Keratinocyte (primary cell): ENCODE results near the gene LEUTX. TPM values are rescaled to one million over a fixed set of nuclear protein-coding genes. Genes with fewer than 3 reads are reported as not detected.

Source experiments
- DNase-seq: peaks from one replicate; pipeline ENCODE4 v3.0.0-alpha.2; 2011; ENCODE audit warnings: low read depth, missing footprints, low spot score
- FAIRE-seq: peaks from 2 replicates; lab custom pipeline; 2011; peaks lifted over from hg19 to GRCh38; lab: Jason Lieb, UNC
- H2AFZ ChIP-seq: 2 replicates; pipeline ENCODE4 v1.6.0; 2012; ENCODE audit warnings: low read length, control low read depth, inconsistent platforms; ENCODE audit not compliant: control insufficient read depth
- H3K27ac ChIP-seq: 2 replicates; pipeline ENCODE4 v1.5.1; 2011; ENCODE audit warnings: low read length; ENCODE audit not compliant: control insufficient read depth, insufficient read depth
- H3K27me3 ChIP-seq: 3 replicates; pipeline ENCODE4 v1.6.0; 2011; ENCODE audit warnings: low read length; ENCODE audit not compliant: control insufficient read depth, insufficient read depth; ENCODE audit errors: extremely low read depth
- H3K36me3 ChIP-seq, 2 experiments: 2 replicates in 1 of 2; 3 replicates in 1 of 2; pipeline ENCODE4 v1.5.1; 2011; ENCODE audit warnings: low read length in 2 of 2, mild to moderate bottlenecking in 1 of 2; ENCODE audit not compliant: control insufficient read depth in 2 of 2, insufficient read depth in 2 of 2; ENCODE audit errors: extremely low read depth in 1 of 2
- H3K4me1 ChIP-seq: 3 replicates; pipeline ENCODE4 v1.5.1; 2011; ENCODE audit warnings: low read length; ENCODE audit not compliant: control insufficient read depth, insufficient read depth; ENCODE audit errors: extremely low read depth
- H3K4me2 ChIP-seq: 3 replicates; pipeline ENCODE4 v1.6.0; 2011; ENCODE audit warnings: low read depth, low read length; ENCODE audit not compliant: control insufficient read depth, insufficient read depth; ENCODE audit errors: extremely low read depth
- H3K4me3 ChIP-seq, 3 experiments: fragments of 200-600 bp in 1 of 3; sonication (generic) in 1 of 3; 2 replicates in 2 of 3; 3 replicates in 1 of 3; pipeline ENCODE4 v1.5.1; 2011 to 2016; ENCODE audit warnings: low read length in 3 of 3, mild to moderate bottlenecking in 3 of 3, control low read depth in 2 of 3, inconsistent platforms in 1 of 3, low read depth in 1 of 3, mixed read lengths in 1 of 3, mixed run types in 1 of 3, moderate library complexity in 1 of 3; ENCODE audit not compliant: control insufficient read depth in 2 of 3, insufficient read depth in 2 of 3; ENCODE audit errors: extremely low read depth in 1 of 3
- H3K79me2 ChIP-seq: 2 replicates; pipeline ENCODE4 v1.6.0; 2012; ENCODE audit warnings: low read length; ENCODE audit not compliant: control insufficient read depth, insufficient read depth
- H3K9ac ChIP-seq: 3 replicates; pipeline ENCODE4 v1.6.0; 2011; ENCODE audit warnings: low read length; ENCODE audit not compliant: control insufficient read depth, insufficient read depth; ENCODE audit errors: extremely low read depth
- H3K9me1 ChIP-seq: 3 replicates; pipeline ENCODE4 v1.6.0; 2011; ENCODE audit warnings: low read length; ENCODE audit not compliant: control insufficient read depth, insufficient read depth; ENCODE audit errors: extremely low read depth
- H3K9me3 ChIP-seq: 2 replicates; pipeline ENCODE4 v1.5.1; 2012; ENCODE audit warnings: low read depth, low read length; ENCODE audit not compliant: control insufficient read depth
- H4K20me1 ChIP-seq: 3 replicates; pipeline ENCODE4 v1.6.0; 2011; ENCODE audit warnings: low read length; ENCODE audit not compliant: control insufficient read depth, insufficient read depth; ENCODE audit errors: extremely low read depth
- EZH2 ChIP-seq: IDR thresholded peaks from one replicate; pipeline ENCODE4 v1.6.1; 2012; ENCODE audit warnings: inconsistent platforms, mild to moderate bottlenecking, low read length, moderate library complexity
- dilution Hi-C: fragments of 300-500 bp; cut with MboI; formaldehyde crosslinking; loops from one replicate; pipeline ENCODE4 v1.7.0; 2020; ENCODE audit warnings: low sequenced_read_pairs; ENCODE audit not compliant: extremely low pct_ligation_motif_present
- polyA plus RNA-seq, 5 experiments: library from polyadenylated mRNA; depleted of rRNA in 3 of 5; stranded (reverse) in 3 of 5; stranded (forward) in 1 of 5; unstranded in 1 of 5; fragments of >200 nt; gene quantifications; 1 replicate in 1 of 5; 2 replicates in 3 of 5; 3 replicates in 1 of 5; pipeline versions ENCODE4 v1.2.1 to v1.2.3, GENCODE V29; 2011 to 2012; ENCODE audit warnings: missing spikeins in 2 of 5, low read depth in 1 of 5, low replicate concordance in 1 of 5
- TF ChIP-seq, protein P1 (sequence below), 3 experiments: IDR thresholded peaks in 1 of 3; conservative IDR thresholded peaks in 1 of 3; optimal IDR thresholded peaks in 1 of 3; 2 replicates in 2 of 3; 3 replicates in 1 of 3; pipeline versions ENCODE3 to v1.5.1; 2011; ENCODE audit warnings: low read length in 3 of 3, mild to moderate bottlenecking in 3 of 3, moderate library complexity in 2 of 3, control low read depth in 1 of 3, inconsistent platforms in 1 of 3; ENCODE audit not compliant: insufficient read depth in 2 of 3; ENCODE audit errors: extremely low read depth in 1 of 3

Gene LEUTX
- polyA plus RNA-seq, 1 donor (not counting 4 experiments of a cell fraction or from before 2014, with no cell fraction given), result not detected

- H2AFZ ChIP-seq, result no peak overlapping the region
- no peak overlapping the region for H3K4me2 ChIP-seq
- no peaks in the 10 kb centered on the region for H3K9me3 ChIP-seq
- DNase-seq (no peak), FAIRE-seq (no peak)
- peaks cover 12% of the 10 kb centered on the region for H3K79me2 ChIP-seq
- no peak overlapping the region for H3K4me3 ChIP-seq
- H3K9me1 ChIP-seq, result peaks cover 2% of the 10 kb centered on the region
- peaks cover 14% of the 10 kb centered on the region for H3K4me1 ChIP-seq
- H4K20me1 ChIP-seq, result no peaks in the 10 kb centered on the region
- H3K27me3 ChIP-seq, result no peaks in the 10 kb centered on the region
- H3K36me3 ChIP-seq, result peaks cover 28 to 48% of the 10 kb centered on the region in 2 experiments
- H3K27ac ChIP-seq, result no peak overlapping the region
- dilution Hi-C loops, result no loop called here
- TF ChIP-seq, protein P1, sequence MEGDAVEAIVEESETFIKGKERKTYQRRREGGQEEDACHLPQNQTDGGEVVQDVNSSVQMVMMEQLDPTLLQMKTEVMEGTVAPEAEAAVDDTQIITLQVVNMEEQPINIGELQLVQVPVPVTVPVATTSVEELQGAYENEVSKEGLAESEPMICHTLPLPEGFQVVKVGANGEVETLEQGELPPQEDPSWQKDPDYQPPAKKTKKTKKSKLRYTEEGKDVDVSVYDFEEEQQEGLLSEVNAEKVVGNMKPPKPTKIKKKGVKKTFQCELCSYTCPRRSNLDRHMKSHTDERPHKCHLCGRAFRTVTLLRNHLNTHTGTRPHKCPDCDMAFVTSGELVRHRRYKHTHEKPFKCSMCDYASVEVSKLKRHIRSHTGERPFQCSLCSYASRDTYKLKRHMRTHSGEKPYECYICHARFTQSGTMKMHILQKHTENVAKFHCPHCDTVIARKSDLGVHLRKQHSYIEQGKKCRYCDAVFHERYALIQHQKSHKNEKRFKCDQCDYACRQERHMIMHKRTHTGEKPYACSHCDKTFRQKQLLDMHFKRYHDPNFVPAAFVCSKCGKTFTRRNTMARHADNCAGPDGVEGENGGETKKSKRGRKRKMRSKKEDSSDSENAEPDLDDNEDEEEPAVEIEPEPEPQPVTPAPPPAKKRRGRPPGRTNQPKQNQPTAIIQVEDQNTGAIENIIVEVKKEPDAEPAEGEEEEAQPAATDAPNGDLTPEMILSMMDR (optimal IDR thresholded peaks at IDR 0.05 in 1 of 3, IDR thresholded peaks at IDR 0.05 in 1 of 3, conservative IDR thresholded peaks at IDR 0.05 in 1 of 3; ENCODE audit: extremely low read depth in 1 of 3, insufficient read depth in 2 of 3, low read length in 3 of 3), result no peak
- no peak for TF ChIP-seq EZH2
- H3K9ac ChIP-seq, result no peak overlapping the region
Observed at GRCh38 chr19:39829702-39830275, 51.1 kb downstream of the LEUTX start.

DNA sequence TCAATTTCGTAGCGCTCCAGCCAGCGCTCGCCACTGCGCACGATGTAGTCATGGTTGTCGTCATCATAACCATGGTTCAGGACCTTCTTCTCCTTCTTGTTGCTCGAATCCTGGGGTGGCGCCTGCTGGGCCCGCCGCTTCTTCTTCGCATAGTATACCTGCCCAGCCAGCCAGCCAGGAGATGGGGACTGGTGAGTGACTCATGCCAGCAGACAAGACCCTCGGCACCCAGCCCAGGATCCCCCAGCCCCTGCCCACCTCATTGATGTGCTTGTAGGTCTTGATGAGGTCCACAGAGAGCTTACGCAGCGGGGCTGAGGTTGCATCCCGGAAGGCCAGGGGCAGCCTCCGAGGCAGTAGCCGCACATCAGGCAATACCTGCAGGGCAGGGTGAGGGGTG is 51.8 kb downstream of the LEUTX start:
- Histone ChIP-seq H3K36me3 (peaks cover 29 to 48% of the 10 kb centered on the region in 2 experiments), H3K4me3 (no peak overlapping the region), H3K9me3 (no peaks in the 10 kb centered on the region), H3K9ac (no peak overlapping the region), H3K27me3 (no peaks in the 10 kb centered on the region), H3K9me1 (peaks cover 2% of the 10 kb centered on the region), H2AFZ (no peak overlapping the region), H4K20me1 (no peaks in the 10 kb centered on the region), H3K4me2 (no peak overlapping the region), H3K79me2 (peaks cover 12% of the 10 kb centered on the region), H3K27ac (no peak overlapping the region), H3K4me1 (peaks cover 11% of the 10 kb centered on the region)
- no peak for TF ChIP-seq EZH2
- TF ChIP-seq, protein P1 (optimal IDR thresholded peaks at IDR 0.05 in 1 of 3, IDR thresholded peaks at IDR 0.05 in 1 of 3, conservative IDR thresholded peaks at IDR 0.05 in 1 of 3; ENCODE audit: extremely low read depth in 1 of 3, insufficient read depth in 2 of 3, low read length in 3 of 3), result no peak
- no peak for FAIRE-seq
- dilution Hi-C loops, result no loop called here
- DNase-seq, result no peak
